NOMO-1 (cell line): ENCODE measurements around the gene UBE2U.

ENCODE experiments used
- DNase-seq, 2 experiments: peaks; one replicate each; lab custom pipeline; 2025; ENCODE audit not compliant: unreplicated experiment in 2 of 2; lab: John Stamatoyannopoulos, UW

The UBE2U gene

DNA sequence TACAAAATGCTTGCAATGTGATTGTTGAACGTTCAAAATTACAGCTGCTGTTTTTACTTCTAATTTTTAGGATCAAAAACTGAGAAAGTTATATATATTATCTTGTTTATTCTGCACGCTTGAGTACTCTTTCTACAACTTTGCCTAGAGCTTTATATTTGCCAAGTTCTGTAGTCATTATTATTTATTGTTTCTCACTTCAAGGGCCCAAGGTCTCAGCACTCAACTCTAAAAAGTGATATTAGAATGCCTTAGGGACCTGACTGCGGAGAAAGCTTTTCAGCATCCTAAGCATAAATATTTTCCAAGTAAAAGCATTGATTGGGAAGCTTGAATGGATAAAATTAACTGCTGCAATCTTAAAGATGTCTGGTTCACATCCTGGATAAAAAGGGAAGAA, 83.6 kb downstream of the UBE2U start:
- DNase-seq = no peak

- DNase-seq = no peak
These were observed 87.0 kb downstream of the UBE2U start for GRCh38 chr1:64290420-64290819.

GRCh38 chr1:64291931-64292330, 88.5 kb downstream of the UBE2U start:
- no peak for DNase-seq

DNA sequence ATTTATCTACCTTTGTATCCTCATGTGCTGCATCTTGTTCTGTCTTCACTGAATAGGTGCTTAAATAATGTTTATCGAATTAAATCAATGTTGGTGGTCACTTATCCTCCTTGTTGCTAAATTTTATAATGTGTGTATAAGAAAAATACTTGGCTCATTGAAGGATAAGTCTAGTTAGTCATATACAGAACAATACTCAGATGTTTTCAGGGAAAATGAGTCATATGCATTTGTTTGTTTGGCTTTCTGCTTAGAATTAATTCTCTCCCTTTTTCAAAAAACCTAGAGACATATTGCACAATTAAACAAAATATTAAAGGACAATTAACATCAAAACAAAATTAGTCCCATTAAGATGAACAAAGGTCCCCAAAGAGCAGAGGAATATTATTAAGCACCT, 89.0 kb downstream of the UBE2U start:
- DNase-seq = no peak

- DNase-seq = no peak
These were observed 90.4 kb downstream of the UBE2U start for GRCh38 chr1:64293820-64294219.

- no peak for DNase-seq
These were observed 91.7 kb downstream of the UBE2U start for GRCh38 chr1:64295136-64295535.

DNA sequence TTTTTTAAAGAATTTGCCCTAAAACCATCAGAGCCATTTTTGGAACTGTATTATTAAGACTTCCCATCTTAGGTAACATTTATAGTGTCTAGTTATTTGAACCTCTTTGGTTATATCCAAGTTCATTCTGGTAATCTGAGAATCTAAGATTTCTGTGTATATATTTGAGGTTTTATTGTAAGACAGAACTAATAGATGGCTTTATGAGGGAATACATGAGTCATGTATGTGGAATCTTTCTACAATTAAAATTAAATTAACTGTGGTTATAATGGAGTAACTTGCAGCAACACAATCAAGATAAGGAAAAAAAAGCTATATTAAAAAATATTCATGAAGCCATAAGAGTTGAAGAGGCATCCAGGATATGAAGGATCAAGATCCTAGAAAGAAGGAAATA, 92.1 kb downstream of the UBE2U start:
- DNase-seq = no peak

- no peak for DNase-seq
These were observed 93.0 kb downstream of the UBE2U start for GRCh38 chr1:64296459-64296858.

DNA sequence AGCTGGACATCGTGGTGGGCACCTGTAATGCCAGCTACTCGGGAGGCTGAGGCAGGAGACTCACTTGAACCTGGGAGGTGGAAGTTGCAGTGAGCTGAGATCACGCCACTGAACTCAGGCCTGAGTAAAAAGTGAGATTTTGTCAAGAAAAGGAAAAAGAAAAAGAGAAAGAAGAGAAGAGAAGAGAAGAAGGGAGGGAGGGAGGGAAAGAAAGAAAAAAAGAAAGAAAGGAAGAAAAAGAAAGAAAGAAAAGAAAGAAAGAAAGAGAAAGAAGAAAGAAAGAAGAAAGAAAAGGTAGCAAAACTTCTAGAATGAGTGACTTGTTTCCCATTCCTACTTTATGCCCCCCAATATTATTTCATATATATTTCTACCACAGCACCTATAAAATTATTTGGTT, 98.8 kb downstream of the UBE2U start:
- no peak for DNase-seq

- DNase-seq = no peak
These were observed 99.5 kb downstream of the UBE2U start for GRCh38 chr1:64302971-64303370.

DNA sequence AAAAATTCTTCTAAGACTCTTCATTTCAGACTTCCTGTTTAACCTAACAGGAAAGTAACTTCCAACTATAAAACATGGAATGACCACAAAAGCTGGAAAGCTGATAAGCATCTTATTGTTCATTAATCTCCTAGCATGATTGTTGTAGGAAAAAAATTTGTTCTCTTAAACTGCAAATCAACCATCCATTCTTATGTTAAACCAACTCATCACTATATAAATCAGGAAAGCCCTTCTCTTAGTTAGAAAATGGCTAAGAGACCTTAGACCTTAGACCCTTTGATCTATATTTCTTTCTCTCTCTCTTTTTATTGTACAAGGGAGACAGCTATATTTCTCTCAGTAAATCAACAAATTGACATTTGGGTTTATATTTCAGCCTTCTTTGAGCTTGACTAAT, 101.4 kb downstream of the UBE2U start:
- no peak for DNase-seq

DNA sequence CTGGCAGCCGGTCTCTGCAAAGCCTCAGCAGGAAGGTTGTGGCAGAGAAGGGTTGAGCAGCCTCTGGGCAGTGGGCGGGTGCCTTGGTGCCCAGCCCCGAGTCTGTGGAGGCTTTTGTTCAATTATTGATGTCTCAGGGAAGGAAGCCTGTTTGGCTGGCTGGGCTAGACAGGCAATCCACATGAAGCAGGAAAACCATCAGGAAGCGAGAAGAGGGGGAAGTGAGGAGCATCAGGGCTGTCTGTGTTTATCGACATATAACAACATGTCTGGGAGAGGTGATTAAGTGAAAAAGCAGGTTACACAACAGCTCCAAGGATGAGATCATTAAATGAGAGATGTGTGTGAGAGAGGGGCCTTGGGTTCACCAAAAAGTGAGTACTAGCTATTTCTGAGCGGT, 105.4 kb downstream of the UBE2U start:
- no peak for DNase-seq

GRCh38 chr1:64309431-64309831, 106.0 kb downstream of the UBE2U start:
- DNase-seq = no peak

DNA sequence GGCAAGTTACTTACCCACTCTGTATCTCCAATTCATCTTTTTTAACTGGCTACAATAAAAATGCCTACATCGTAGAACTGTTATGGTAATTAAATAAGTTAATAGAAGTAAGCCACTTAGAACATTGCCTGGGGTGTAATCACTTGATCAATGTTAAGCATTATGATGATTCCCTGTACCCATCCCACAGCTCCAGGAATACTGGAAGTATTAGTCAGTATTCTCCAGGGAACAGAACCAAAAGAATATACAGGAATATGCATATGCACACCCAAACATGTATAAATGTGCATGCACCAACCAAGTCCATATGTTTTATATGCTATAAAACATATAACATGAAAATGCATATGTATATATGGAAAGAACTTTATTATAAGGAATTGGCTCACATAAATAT, 107.3 kb downstream of the UBE2U start:
- no peak for DNase-seq

GRCh38 chr1:64312431-64312830, 109.0 kb downstream of the UBE2U start:
- no peak for DNase-seq

DNA sequence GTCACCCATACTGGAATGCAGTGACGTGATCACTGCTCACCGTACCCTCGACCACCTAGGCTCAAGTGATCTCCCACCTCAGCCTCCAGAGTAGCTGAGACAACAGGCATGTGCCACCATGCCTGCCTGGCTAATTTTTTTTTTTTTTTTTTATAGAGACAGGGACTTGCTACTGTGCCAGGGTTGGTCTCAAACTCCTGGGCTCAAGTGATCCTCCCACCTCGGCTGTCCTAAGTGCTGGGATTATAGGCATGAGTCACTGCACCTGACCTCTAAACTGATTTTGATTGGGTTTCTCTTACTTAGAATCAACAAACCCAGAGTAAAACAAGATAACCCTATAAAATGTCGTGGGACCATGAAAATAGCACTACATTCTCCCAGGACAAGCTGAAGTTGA, 112.0 kb downstream of the UBE2U start:
- no peak for DNase-seq
